SK-N-SH treated with all-trans-retinoic acid at 6 μM for 48 hours (cell line): ENCODE measurements around the gene OSBPL3.

Experiments
- ARNTL ChIP-seq: fragments of 450-650 bp; formaldehyde crosslinking; IDR thresholded peaks from 2 replicates; pipeline ENCODE4 v1.5.0; 2020; ENCODE audit warnings: low read depth, mild to moderate bottlenecking, moderate library complexity, borderline replicate concordance
- CSDC2 ChIP-seq: fragments of 250-450 bp; sonication (Bioruptor Pico); IDR thresholded peaks from 2 replicates; pipeline ENCODE4 v1.5.0; 2020; ENCODE audit warnings: mild to moderate bottlenecking, moderate library complexity
- PATZ1 ChIP-seq: fragments of 250-450 bp; sonication (Bioruptor Pico); IDR thresholded peaks from 2 replicates; pipeline ENCODE4 v1.8.0; 2020; ENCODE audit warnings: mild to moderate bottlenecking, moderate library complexity, borderline replicate concordance
- RARB ChIP-seq: fragments of 250-450 bp; sonication (Bioruptor Pico); IDR thresholded peaks from 2 replicates; pipeline ENCODE4 v1.8.0; 2021; ENCODE audit warnings: mild to moderate bottlenecking, moderate library complexity
- TCF4 ChIP-seq: fragments of 250-450 bp; sonication (Bioruptor Pico); IDR thresholded peaks from 2 replicates; pipeline ENCODE4 v1.8.0; 2021; ENCODE audit warnings: mild to moderate bottlenecking, moderate library complexity, borderline replicate concordance
- ZFP3 ChIP-seq: fragments of 250-450 bp; sonication (Bioruptor Pico); IDR thresholded peaks from 2 replicates; pipeline ENCODE4 v1.5.0; 2020; ENCODE audit warnings: mild to moderate bottlenecking, moderate library complexity
- ZFP30 ChIP-seq: fragments of 450-650 bp; formaldehyde crosslinking; IDR thresholded peaks from 2 replicates; pipeline ENCODE4 v1.5.0; 2022; ENCODE audit warnings: mild to moderate bottlenecking, moderate library complexity
- ZNF565 ChIP-seq: fragments of 450-650 bp; formaldehyde crosslinking; conservative IDR thresholded peaks from 2 replicates; pipeline ENCODE4 v1.5.0; 2020; ENCODE audit warnings: low read depth, mild to moderate bottlenecking, moderate library complexity
- ZNF70 ChIP-seq: fragments of 450-650 bp; formaldehyde crosslinking; IDR thresholded peaks from 2 replicates; pipeline ENCODE4 v1.5.0; 2020; ENCODE audit warnings: mild to moderate bottlenecking, moderate library complexity

DNA sequence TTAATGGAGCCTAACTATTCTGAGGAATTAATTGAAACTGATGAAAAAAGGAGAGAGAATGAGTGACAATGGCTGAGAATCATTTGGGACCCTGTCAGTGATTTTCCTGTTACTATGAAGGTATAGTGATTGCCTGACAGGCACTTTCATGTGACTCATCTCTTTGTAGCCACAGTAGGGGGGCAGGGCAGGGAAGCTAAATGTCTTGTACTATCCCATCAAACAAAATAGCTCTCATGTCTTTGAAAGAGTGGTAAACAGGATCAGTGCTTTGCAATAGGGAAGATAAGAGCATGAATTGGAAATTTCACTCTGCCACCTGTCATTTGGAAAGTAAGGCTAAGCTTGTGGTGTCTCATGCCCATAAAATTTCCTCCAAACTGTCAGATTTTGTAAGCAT is 128.2 kb downstream of the OSBPL3 start:
- TF ChIP-seq ZFP3 (CRISPR knock-in tag) (no peak), ZFP30 (CRISPR knock-in tag) (no peak), CSDC2 (CRISPR knock-in tag) (no peak), RARB (CRISPR knock-in tag) (no peak), ZNF70 (CRISPR knock-in tag) (no peak), ARNTL (CRISPR knock-in tag) (no peak), ZNF565 (no peak), PATZ1 (CRISPR knock-in tag) (no peak), TCF4 (CRISPR knock-in tag) (no peak)
